GM11168 (cell line): ENCODE measurements around the gene INSIG1.

Experiments
- in situ Hi-C: fragments of 300-500 bp; cut with MboI; formaldehyde crosslinking; loops from one replicate; pipeline ENCODE4 v1.12.0; 2022; ENCODE audit warnings: low sequenced_read_pairs; ENCODE audit not compliant: unreplicated experiment

INSIG1 gene

GRCh38 chr7:155298288-155298833 lies 683 bp downstream of the INSIG1 start:
- in situ Hi-C loops, result no loop called here

- in situ Hi-C loops, result no loop called here
These were observed 1.3 kb downstream of the INSIG1 start for GRCh38 chr7:155298834-155299534.

- in situ Hi-C loops, result no loop called here
These were observed 2.0 kb downstream of the INSIG1 start for GRCh38 chr7:155299535-155300202.

GRCh38 chr7:155300641-155301452 lies 3.2 kb downstream of the INSIG1 start:
- in situ Hi-C loops, result no loop called here

- in situ Hi-C loops, result no loop called here
These were observed 5.4 kb downstream of the INSIG1 start for GRCh38 chr7:155303039-155303593.

GRCh38 chr7:155303897-155304296 lies 6.2 kb downstream of the INSIG1 start:
- in situ Hi-C loops, result no loop called here

- in situ Hi-C loops, result no loop called here
These were observed 7.7 kb downstream of the INSIG1 start for GRCh38 chr7:155305231-155305904.

GRCh38 chr7:155306673-155307470 lies 9.2 kb downstream of the INSIG1 start:
- in situ Hi-C loops, result no loop called here

GRCh38 chr7:155308330-155309020 lies 10.8 kb downstream of the INSIG1 start:
- in situ Hi-C loops, result no loop called here

- in situ Hi-C loops, result no loop called here
These were observed 11.3 kb downstream of the INSIG1 start for GRCh38 chr7:155309021-155309338.

GRCh38 chr7:155310425-155311114 lies 12.9 kb downstream of the INSIG1 start:
- in situ Hi-C loops, result no loop called here

- in situ Hi-C loops, result no loop called here
These were observed 14.3 kb downstream of the INSIG1 start for GRCh38 chr7:155311826-155312537.

GRCh38 chr7:155312633-155313032 lies 15.0 kb downstream of the INSIG1 start:
- in situ Hi-C loops, result no loop called here

GRCh38 chr7:155313096-155313495 lies 15.4 kb downstream of the INSIG1 start:
- in situ Hi-C loops, result no loop called here

GRCh38 chr7:155315977-155316376 lies 18.3 kb downstream of the INSIG1 start:
- in situ Hi-C loops, result no loop called here

- in situ Hi-C loops, result no loop called here
These were observed 18.9 kb downstream of the INSIG1 start for GRCh38 chr7:155316427-155317113.

- in situ Hi-C loops, result no loop called here
These were observed 19.4 kb downstream of the INSIG1 start for GRCh38 chr7:155317114-155317434.
